Ovary (tissue), 3 donors: ENCODE data around the gene THRA.

ENCODE experiments used
- EP300 ChIP-seq: sonication (generic); formaldehyde crosslinking; IDR thresholded peaks from one replicate; pipeline ENCODE4 v1.6.1; 2017; ENCODE audit warnings: antibody characterized with exemption
- POLR2A ChIP-seq: fragments of 450-650 bp; IDR thresholded peaks from one replicate; pipeline ENCODE4 v1.6.1; 2017; ENCODE audit warnings: antibody characterized with exemption, mild to moderate bottlenecking, moderate library complexity
- TF ChIP-seq, protein P1 (sequence below), 3 donors: fragments of 450-650 bp in 2 of 3; fragments of 200-600 bp in 1 of 3; IDR thresholded peaks; one replicate each; pipeline versions ENCODE4 v1.5.1 to v1.8.0; 2016 to 2022; ENCODE audit warnings: antibody characterized with exemption in 3 of 3, mild to moderate bottlenecking in 1 of 3
- donor health status: DM: no; HTN: no; CAD: no.

- TF ChIP-seq, protein P1, sequence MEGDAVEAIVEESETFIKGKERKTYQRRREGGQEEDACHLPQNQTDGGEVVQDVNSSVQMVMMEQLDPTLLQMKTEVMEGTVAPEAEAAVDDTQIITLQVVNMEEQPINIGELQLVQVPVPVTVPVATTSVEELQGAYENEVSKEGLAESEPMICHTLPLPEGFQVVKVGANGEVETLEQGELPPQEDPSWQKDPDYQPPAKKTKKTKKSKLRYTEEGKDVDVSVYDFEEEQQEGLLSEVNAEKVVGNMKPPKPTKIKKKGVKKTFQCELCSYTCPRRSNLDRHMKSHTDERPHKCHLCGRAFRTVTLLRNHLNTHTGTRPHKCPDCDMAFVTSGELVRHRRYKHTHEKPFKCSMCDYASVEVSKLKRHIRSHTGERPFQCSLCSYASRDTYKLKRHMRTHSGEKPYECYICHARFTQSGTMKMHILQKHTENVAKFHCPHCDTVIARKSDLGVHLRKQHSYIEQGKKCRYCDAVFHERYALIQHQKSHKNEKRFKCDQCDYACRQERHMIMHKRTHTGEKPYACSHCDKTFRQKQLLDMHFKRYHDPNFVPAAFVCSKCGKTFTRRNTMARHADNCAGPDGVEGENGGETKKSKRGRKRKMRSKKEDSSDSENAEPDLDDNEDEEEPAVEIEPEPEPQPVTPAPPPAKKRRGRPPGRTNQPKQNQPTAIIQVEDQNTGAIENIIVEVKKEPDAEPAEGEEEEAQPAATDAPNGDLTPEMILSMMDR (IDR thresholded peaks at IDR 0.05) = no peak
- TF ChIP-seq POLR2A (no peak), EP300 (no peak)
Measured at GRCh38 chr17:40101367-40102210, 38.8 kb downstream of the THRA start.
